HG03135 (cell line): Measurements from ENCODE around the gene TRIM66.
"Not testable (repeated sequence)": the region's sequence is repeated elsewhere in the genome, so short reads cannot be mapped to it uniquely, and the experiment has no call there.

Experiments
- ATAC-seq: cut with Tn5 transposase; IDR thresholded peaks from one replicate; pipeline ENCODE4 v1.9.1; 2021; ENCODE audit warnings: mild to moderate bottlenecking, moderate library complexity; ENCODE audit not compliant: unreplicated experiment

The TRIM66 gene

GRCh38 chr11:8691601-8692000 is 9.1 kb upstream of the TRIM66 start:
- ATAC-seq: no peak

GRCh38 chr11:8690374-8691342 is 8.2 kb upstream of the TRIM66 start:
- no peak for ATAC-seq

- ATAC-seq: no peak
These were observed 7.3 kb upstream of the TRIM66 start for GRCh38 chr11:8689726-8690255.

- peak; percentile 95 for ATAC-seq
These were observed 6.2 kb upstream of the TRIM66 start for GRCh38 chr11:8688414-8689362.

GRCh38 chr11:8686325-8686724 is 3.9 kb upstream of the TRIM66 start:
- no peak for ATAC-seq

GRCh38 chr11:8685820-8686219 is 3.4 kb upstream of the TRIM66 start:
- ATAC-seq: no peak

GRCh38 chr11:8685306-8685705 is 2.8 kb upstream of the TRIM66 start:
- no peak for ATAC-seq

GRCh38 chr11:8684600-8685290 is 2.3 kb upstream of the TRIM66 start:
- ATAC-seq: no peak

- peak; percentile 9 for ATAC-seq
These were observed 796 bp upstream of the TRIM66 start for GRCh38 chr11:8683115-8683807.

GRCh38 chr11:8681837-8682302 is 595 bp downstream of the TRIM66 start:
- no peak for ATAC-seq

- no peak for ATAC-seq
These were observed 3.5 kb downstream of the TRIM66 start for GRCh38 chr11:8679006-8679405.

- ATAC-seq: no peak
These were observed 6.0 kb downstream of the TRIM66 start for GRCh38 chr11:8676458-8676857.

GRCh38 chr11:8674859-8675258 is 7.6 kb downstream of the TRIM66 start:
- ATAC-seq: no peak

GRCh38 chr11:8672346-8672745 is 10.1 kb downstream of the TRIM66 start:
- ATAC-seq: no peak

- no peak for ATAC-seq
These were observed 10.8 kb downstream of the TRIM66 start for GRCh38 chr11:8671651-8672062.

GRCh38 chr11:8671193-8671612 is 11.3 kb downstream of the TRIM66 start:
- no peak for ATAC-seq

- not testable (repeated sequence) for ATAC-seq
These were observed 12.4 kb downstream of the TRIM66 start for GRCh38 chr11:8670081-8670480.

- no peak for ATAC-seq
These were observed 17.2 kb downstream of the TRIM66 start for GRCh38 chr11:8665222-8665621.

- no peak for ATAC-seq
These were observed 21.3 kb downstream of the TRIM66 start for GRCh38 chr11:8661001-8661795.
